GM21515 (cell line): Measurements from ENCODE around the gene DNAJC8.

Source experiments
- ATAC-seq: cut with Tn5 transposase; IDR thresholded peaks from one replicate; pipeline ENCODE4 v1.9.1; 2021; ENCODE audit not compliant: unreplicated experiment

DNAJC8 gene

GRCh38 chr1:28256197-28256827, 23.5 kb upstream of the DNAJC8 start:
- no peak for ATAC-seq

DNA sequence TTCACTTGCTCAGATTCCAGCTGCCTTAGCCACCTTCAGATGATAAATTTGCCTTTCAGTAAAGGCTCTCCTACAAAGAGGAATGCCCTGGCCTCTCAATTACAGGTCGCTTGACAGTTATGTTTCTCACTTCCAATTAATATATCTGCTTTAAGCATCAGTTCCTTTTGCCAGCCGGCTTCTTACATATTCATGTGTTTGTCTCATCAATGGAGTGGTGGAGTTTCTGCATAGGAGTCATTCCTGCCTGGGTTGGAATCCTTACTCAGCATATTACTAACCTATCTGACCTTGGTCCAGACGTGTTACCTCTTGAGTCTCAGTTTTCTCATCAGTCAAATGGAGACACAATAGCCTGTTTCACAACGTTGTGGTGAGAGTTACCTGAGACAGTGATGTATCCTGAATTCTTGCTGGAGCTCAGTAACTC, 17.1 kb upstream of the DNAJC8 start:
- no peak for ATAC-seq

DNA sequence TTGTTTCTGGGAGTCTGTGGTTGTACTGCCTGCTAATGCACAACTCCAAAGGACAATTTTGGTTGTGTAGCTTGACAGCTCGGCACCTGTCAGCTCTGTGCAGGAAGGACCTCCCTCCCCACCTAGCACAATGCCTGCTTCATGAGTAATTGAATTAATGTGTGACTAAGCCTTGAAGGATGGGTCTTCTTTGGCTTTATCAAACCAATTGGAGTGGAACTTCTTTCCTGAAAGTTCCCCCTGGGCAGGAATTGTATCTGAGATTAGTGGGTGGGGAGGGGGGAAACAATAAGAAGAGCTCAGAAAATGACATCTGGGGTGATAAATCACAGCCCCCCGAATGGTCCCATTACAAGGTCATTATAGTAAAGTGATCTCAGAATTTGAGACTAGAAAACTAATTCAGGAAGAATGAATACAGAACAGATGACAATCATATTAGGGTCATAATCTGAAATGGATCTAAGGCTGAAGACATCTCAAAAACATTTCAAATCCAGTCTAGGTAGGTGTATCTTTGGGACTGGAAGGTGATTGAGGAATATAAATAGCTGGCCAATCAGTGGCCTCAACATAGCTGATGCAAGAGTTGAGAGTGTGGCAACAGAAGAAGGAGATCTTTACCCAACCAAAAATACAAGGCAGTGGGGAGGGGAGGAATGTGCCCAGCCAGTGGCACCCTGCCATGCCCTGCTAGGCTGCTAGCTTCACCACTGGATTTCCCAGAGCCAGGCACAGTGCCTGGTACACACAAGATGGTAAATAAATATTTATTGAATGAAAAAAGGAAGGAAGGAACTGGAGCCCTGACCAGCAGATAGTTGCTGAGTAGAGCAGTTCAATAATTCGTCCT, 16.4 kb upstream of the DNAJC8 start:
- ATAC-seq = no peak

DNA sequence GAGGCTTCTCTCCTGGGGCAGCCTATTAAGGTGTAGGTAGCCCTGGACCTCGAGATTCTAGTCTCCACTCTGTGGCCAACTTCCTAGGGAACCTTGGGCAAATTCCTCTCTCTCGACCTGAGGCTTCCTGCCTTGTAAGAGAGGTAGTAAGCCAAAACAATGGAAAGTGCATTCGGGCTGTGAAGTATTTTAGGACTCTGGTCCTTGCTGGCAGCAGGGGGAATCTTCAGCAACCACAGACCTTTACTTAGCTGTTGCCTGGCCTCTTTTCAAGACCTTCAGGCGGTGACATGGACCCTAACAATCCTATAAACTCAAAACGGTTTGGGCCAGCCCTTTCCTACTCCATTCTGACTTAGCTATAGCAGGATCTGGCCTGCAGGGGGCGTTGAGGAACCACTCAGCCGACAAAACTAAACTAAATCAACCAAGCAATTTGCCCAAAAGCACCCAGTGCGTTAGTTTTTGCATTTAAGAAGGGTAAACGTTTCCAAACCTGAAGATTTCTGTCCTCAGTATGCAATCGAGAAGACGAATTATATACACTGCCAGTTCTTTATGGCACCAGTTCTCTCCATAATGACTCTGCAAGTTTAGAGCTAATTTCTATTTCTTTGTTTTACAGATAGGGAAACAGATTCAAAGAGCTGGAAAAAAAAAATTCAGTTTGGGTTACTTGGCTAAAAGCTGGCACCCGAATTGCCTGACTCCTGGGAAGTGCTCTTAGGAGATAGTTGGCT, 15.6 kb upstream of the DNAJC8 start:
- ATAC-seq = no peak

GRCh38 chr1:28247612-28248272, 14.9 kb upstream of the DNAJC8 start:
- ATAC-seq = no peak

- ATAC-seq = no peak
These were observed 13.6 kb upstream of the DNAJC8 start for GRCh38 chr1:28246427-28246832.

DNA sequence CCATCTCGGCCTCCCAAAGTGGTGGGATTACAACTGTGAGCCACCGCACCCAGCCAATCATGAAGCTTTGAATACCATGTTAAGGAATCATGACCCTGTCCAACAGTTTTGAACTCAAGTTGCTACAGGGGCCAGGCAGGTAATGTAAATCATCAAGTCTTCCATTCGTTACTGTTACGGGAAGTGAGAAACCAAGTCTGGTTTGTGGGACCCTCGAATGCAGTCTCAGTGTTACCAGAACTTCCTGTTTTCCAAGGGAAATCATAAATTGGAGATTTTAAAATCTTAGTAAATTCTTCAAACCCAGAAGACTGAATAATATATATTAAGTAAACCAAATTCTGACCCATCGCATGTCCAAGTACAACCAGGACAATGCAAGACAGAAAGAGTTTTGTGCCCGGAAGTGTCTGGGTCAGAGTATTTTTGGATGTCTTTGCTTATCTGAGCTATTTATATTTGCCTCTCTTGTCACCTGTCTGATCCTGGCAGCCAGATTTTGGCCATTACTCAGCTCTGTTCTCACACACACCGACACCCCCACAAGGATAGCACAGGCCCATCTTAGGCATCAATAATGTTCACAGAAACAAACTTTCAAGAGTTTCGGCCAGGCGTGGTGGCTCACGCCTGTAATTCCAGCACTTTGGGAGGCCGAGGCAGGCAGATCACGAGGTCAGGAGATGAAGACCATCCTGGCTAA, 11.9 kb upstream of the DNAJC8 start:
- ATAC-seq = no peak

DNA sequence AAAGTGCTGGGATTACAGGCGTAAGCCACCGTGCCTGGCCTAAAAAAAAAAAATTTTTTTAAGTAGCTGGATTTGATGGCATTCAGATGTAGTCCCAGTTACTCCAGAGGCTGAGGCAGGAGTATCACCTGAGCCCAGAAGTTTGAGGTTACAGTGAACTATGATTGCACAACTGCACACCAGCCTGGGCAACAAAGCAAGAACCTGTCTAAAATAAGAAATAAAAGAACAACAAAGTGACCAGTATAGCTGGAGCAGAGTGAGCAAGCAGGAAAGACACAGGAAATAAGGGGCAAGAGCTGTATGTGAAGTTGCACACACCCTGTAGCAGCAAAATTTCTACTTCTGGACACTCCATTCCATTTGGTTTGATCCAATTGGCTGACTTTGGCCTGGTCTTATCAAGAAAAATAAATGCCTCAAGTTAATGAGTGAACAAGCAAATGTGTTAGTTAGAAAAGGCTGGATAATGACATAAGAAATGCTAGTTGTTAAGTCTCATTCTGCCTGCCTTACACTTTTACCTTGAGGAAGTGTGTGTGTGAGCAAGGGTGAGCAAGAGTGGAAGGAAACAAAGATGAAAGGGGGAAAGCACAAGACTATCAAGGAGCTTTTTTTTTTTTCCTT, 11.0 kb upstream of the DNAJC8 start:
- ATAC-seq = no peak

DNA sequence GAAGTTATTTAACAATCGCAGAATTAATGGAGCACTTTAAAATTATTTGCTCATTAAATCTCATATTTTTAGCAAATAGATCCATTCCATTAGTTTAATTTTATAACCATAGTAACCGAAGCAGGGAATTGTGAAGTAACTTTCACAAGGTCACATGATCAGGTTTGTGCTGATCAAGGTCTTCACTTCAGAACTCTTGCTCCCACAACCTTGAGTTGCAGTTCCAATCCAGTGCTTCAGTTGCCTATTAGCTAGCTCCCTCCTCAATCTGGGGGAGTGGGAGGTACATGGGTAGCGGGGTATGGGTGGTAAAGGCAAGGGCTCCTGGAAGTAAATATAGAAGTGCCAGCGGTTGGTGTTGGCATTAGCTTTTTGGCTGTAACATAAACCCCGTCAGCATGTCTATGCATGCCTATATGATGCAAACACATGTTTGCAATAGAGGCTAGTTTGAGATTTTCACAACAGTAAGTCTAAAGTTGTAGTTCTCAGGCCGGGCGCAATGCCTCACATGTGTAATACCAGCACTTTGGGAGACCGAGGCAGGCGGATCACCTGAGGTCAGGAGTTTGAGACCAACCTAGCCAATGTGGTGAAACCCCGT, 8.9 kb upstream of the DNAJC8 start:
- no peak for ATAC-seq

DNA sequence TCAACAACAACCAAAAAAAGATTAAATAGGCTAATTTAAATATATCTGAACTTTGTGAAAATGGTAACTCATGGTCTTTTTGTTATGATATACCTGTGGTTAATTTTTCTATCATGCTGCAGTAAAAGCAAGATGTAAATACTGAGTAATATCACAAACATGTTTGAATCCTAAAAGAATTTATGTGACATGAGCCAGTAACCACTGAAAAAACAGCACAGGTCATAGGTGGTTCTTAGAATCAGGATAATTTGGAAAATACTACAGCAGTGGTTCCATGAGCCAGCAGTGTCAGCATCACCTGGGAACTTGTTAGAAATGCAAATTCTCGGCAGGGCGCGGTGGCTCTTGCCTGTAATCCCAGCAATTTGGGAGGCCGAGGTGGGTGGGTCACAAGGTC, 7.2 kb upstream of the DNAJC8 start:
- no peak for ATAC-seq

DNA sequence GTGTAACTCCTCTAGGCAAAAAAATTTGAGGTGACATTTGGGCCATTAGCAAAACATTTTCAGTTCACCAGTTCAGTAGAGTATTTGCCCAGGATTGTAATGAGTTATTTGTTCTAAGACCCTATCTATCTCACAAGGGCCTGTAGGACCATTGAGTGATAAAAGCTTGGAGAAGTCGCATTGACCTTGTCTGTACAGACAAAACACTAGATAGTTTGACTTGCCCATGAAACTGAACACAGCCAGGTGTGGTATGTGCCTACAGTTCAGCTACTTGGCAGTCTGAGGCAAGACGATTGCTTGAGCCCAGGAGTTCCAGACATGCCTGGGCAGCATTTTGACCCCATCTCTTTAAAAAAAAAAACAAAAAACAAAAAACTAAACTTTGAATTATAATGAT, 6.2 kb upstream of the DNAJC8 start:
- no peak for ATAC-seq

GRCh38 chr1:28236656-28237322, 4.0 kb upstream of the DNAJC8 start:
- no peak for ATAC-seq

DNA sequence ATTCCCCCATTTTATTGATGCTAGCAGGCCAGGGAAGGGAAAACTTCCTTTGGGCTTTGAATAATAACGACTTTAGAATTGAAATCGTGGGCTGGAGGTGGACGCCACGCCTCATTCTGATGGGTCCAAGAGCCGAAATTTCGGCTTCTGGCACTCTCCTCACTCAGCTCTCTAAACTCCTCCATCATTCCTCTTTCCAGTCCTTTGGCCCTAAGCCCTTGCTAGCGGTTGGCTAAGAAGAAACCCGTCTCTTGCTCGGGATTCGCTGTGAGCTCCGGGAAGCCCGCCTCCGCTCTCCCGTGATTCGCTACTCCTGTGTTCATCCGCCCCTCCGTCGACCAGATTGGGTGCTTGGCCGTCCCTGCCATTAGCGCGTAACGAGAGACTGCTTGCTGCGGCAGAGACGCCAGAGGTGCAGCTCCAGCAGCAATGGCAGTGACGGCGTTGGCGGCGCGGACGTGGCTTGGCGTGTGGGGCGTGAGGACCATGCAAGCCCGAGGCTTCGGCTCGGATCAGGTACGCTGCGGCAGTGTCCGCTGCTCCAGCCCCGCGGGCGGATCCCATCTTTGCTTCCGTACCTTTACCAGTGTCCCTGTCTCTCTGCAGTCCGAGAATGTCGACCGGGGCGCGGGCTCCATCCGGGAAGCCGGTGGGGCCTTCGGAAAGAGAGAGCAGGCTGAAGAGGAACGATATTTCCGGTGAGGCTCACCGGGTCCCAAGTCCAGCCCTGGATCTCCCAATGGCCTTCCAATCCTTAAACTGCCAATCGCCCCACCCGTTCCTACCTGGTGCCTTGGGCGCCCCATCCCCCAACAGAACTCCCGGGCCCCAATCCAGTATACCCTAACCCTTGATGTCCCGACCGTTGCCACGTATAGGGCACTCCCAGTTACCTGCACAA, 3.2 kb upstream of the DNAJC8 start, which contains the start of gene ATP5IF1:
Gene ATP5IF1, plus strand, starts transcription at position 370 of the 901 bp plus-strand sequence. Its CDS starts 60 bp downstream, at position 430.
- ATAC-seq = peak; percentile 85

- ATAC-seq = no peak
These were observed 406 bp upstream of the DNAJC8 start for GRCh38 chr1:28233264-28233606.

GRCh38 chr1:28229996-28230395, 2.8 kb downstream of the DNAJC8 start:
- ATAC-seq = no peak

- ATAC-seq = no peak
These were observed 3.7 kb downstream of the DNAJC8 start for GRCh38 chr1:28229089-28229488.

- ATAC-seq = no peak
These were observed 19.5 kb downstream of the DNAJC8 start for GRCh38 chr1:28213315-28213714.

- ATAC-seq = no peak
These were observed 23.1 kb downstream of the DNAJC8 start for GRCh38 chr1:28209700-28210099.
